C4-2B (cell line): Measurements from ENCODE around the gene NRG2.

Experiments used
- CTCF ChIP-seq: fragments of 450-650 bp; conservative IDR thresholded peaks from 2 replicates; pipeline ENCODE4 v1.5.1; 2017; ENCODE audit warnings: mild to moderate bottlenecking
- ZFX ChIP-seq: fragments of 450-650 bp; IDR thresholded peaks from 2 replicates; pipeline ENCODE4 v1.6.1; 2017

GRCh38 chr5:139849942-139850341 is 193.2 kb downstream of the NRG2 start:
- TF ChIP-seq CTCF (no peak), ZFX (no peak)
